HTERT RPE-1 (cell line): ENCODE data around the gene JPH3.

ENCODE experiments used
- in situ Hi-C: fragments of 300-500 bp; cut with MboI; formaldehyde crosslinking; loops from 4 replicates; pipeline ENCODE4 v1.14.3; 2020; ENCODE audit warnings: low sequenced_read_pairs

The JPH3 gene

GRCh38 chr16:87622756-87623319, 20.5 kb downstream of the JPH3 start:
- in situ Hi-C loops: no loop called here

GRCh38 chr16:87625241-87625797, 23.0 kb downstream of the JPH3 start:
- in situ Hi-C loops: no loop called here

GRCh38 chr16:87626401-87626800, 24.1 kb downstream of the JPH3 start:
- in situ Hi-C loops: no loop called here

- in situ Hi-C loops: no loop called here
Measured at GRCh38 chr16:87626905-87627304, 24.6 kb downstream of the JPH3 start.

GRCh38 chr16:87627542-87628245, 25.4 kb downstream of the JPH3 start:
- in situ Hi-C loops: no loop called here

GRCh38 chr16:87628246-87628923, 26.1 kb downstream of the JPH3 start:
- in situ Hi-C loops: no loop called here

GRCh38 chr16:87628940-87629339, 26.6 kb downstream of the JPH3 start:
- in situ Hi-C loops: no loop called here

GRCh38 chr16:87631067-87631466, 28.8 kb downstream of the JPH3 start:
- in situ Hi-C loops: no loop called here

- in situ Hi-C loops: no loop called here
Measured at GRCh38 chr16:87634411-87634810, 32.1 kb downstream of the JPH3 start.

GRCh38 chr16:87635541-87636049, 33.3 kb downstream of the JPH3 start:
- in situ Hi-C loops: no loop called here

- in situ Hi-C loops: no loop called here
Measured at GRCh38 chr16:87636050-87636684, 33.9 kb downstream of the JPH3 start.

- in situ Hi-C loops: no loop called here
Measured at GRCh38 chr16:87636741-87637140, 34.4 kb downstream of the JPH3 start.

- in situ Hi-C loops: no loop called here
Measured at GRCh38 chr16:87637357-87637756, 35.0 kb downstream of the JPH3 start.

GRCh38 chr16:87638736-87639135, 36.4 kb downstream of the JPH3 start:
- in situ Hi-C loops: no loop called here

- in situ Hi-C loops: no loop called here
Measured at GRCh38 chr16:87641721-87642120, 39.4 kb downstream of the JPH3 start.

GRCh38 chr16:87642491-87642890, 40.2 kb downstream of the JPH3 start:
- in situ Hi-C loops: no loop called here

- in situ Hi-C loops: no loop called here
Measured at GRCh38 chr16:87644186-87644585, 41.9 kb downstream of the JPH3 start.

- in situ Hi-C loops: no loop called here
Measured at GRCh38 chr16:87644596-87644995, 42.3 kb downstream of the JPH3 start.

- in situ Hi-C loops: no loop called here
Measured at GRCh38 chr16:87645802-87646201, 43.5 kb downstream of the JPH3 start.

GRCh38 chr16:87647431-87648185, 45.3 kb downstream of the JPH3 start:
- in situ Hi-C loops: no loop called here

- in situ Hi-C loops: no loop called here
Measured at GRCh38 chr16:87648236-87648635, 45.9 kb downstream of the JPH3 start.
